Mesothelial cell of epicardium (in vitro differentiated cells): ENCODE results near the gene ZFAND3. TPM values are rescaled to one million over a fixed set of nuclear protein-coding genes. Genes with fewer than 3 reads are reported as not detected.
A peak's percentile ranks its signal among the peaks of the same experiment; 100 is the strongest.

ENCODE experiments used
- DNase-seq, 2 experiments: peaks; one replicate each; pipeline ENCODE4 v3.0.0; 2021; ENCODE audit warnings: low spot score in 2 of 2; ENCODE audit not compliant: unreplicated experiment in 2 of 2
- H3K27ac Mint-ChIP-seq: 2 replicates; pipeline ENCODE4 v1.8.0; 2021; ENCODE audit warnings: mixed read lengths
- H3K27me3 Mint-ChIP-seq: 2 replicates; pipeline ENCODE4 v1.8.0; 2021; ENCODE audit warnings: low read depth, mixed read lengths
- H3K36me3 Mint-ChIP-seq: 2 replicates; pipeline ENCODE4 v1.8.0; 2021; ENCODE audit warnings: mixed read lengths
- H3K4me1 Mint-ChIP-seq: 2 replicates; pipeline ENCODE4 v1.8.0; 2021; ENCODE audit warnings: mixed read lengths
- H3K4me3 Mint-ChIP-seq: 2 replicates; pipeline ENCODE4 v1.8.0; 2021; ENCODE audit warnings: mild to moderate bottlenecking, moderate library complexity, mixed read lengths
- H3K9me3 Mint-ChIP-seq: 2 replicates; pipeline ENCODE4 v1.8.0; 2021; ENCODE audit warnings: mixed read lengths
- total RNA-seq: library from RNA; stranded (reverse); gene quantifications from 3 replicates; pipeline ENCODE4 v1.2.1, GENCODE V29; 2021
- TF ChIP-seq, protein P1 (sequence below): fragments of 200-600 bp; sonication (generic); IDR thresholded peaks from one replicate; pipeline ENCODE4 v1.5.0; 2021; ENCODE audit warnings: antibody characterized with exemption; ENCODE audit not compliant: unreplicated experiment

The ZFAND3 gene
- total RNA-seq, 1 donor from 2014 or later: 81.2 TPM

DNA sequence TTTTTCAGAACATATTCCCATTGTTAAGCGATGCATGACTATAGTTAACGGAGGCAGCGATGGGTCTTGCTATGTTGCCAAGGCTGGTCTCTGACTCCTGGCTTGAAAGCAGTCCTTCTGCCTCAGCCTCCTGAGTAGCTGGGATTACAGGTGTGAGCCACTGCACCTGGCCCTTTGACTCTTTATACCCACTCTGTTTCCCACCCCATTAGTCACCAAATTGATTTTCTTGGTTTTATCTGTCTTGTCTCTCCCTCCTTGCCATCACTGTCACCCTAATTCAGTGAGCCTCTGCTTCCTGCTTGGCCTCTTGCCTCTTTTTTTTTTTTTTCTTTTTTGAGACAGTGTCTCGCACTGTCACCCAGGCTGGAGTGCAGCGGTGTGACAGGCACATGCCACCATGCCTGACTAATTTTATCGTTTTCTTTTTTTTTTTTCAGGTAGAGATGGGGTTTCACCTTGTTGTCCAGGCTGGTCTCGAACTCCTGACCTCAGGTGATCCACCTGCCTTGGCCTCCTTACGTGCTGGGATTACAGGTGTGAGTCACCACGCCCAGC lies 31.3 kb downstream of the ZFAND3 start:
- H3K4me3 Mint-ChIP-seq: no peak overlapping the region
- no peak overlapping the region for H3K27ac Mint-ChIP-seq
- H3K9me3 Mint-ChIP-seq: no peaks in the 10 kb centered on the region
- TF ChIP-seq, protein P1, sequence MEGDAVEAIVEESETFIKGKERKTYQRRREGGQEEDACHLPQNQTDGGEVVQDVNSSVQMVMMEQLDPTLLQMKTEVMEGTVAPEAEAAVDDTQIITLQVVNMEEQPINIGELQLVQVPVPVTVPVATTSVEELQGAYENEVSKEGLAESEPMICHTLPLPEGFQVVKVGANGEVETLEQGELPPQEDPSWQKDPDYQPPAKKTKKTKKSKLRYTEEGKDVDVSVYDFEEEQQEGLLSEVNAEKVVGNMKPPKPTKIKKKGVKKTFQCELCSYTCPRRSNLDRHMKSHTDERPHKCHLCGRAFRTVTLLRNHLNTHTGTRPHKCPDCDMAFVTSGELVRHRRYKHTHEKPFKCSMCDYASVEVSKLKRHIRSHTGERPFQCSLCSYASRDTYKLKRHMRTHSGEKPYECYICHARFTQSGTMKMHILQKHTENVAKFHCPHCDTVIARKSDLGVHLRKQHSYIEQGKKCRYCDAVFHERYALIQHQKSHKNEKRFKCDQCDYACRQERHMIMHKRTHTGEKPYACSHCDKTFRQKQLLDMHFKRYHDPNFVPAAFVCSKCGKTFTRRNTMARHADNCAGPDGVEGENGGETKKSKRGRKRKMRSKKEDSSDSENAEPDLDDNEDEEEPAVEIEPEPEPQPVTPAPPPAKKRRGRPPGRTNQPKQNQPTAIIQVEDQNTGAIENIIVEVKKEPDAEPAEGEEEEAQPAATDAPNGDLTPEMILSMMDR: no peak
- no peaks in the 10 kb centered on the region for H3K27me3 Mint-ChIP-seq
- H3K4me1 Mint-ChIP-seq: peaks cover 7% of the 10 kb centered on the region
- no peak for DNase-seq
- no peaks in the 10 kb centered on the region for H3K36me3 Mint-ChIP-seq

DNA sequence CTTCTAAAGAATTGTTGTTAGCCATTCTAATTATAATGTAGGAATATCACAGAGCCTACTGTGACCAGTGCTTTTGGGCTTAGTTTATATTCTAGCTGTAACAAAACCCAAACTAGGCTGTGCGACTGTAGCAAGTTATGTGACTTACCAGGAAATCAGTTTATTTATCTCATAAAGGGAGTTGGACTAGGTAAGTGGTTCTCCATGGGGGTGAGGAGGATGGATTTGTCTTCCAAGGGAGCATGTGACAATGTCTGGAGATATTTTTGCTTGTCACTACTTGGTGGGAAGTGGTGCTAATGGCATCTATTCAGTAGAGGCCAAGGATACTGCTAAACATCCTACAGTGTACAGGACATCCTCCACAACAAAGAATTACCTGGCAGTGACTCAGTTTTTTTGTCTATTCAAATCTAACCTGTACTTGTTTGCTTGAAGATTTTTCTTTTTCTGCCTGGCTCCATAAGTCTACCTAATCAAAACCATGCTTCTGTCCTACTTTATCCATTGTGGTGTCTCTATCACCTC lies 32.5 kb downstream of the ZFAND3 start:
- Mint-ChIP-seq H3K4me3 (no peak overlapping the region), H3K36me3 (no peaks in the 10 kb centered on the region), H3K9me3 (no peaks in the 10 kb centered on the region), H3K27ac (peak overlapping the region; percentile 23), H3K4me1 (peaks cover 7% of the 10 kb centered on the region), H3K27me3 (no peaks in the 10 kb centered on the region)
- DNase-seq: no peak
- TF ChIP-seq, protein P1: no peak

DNA sequence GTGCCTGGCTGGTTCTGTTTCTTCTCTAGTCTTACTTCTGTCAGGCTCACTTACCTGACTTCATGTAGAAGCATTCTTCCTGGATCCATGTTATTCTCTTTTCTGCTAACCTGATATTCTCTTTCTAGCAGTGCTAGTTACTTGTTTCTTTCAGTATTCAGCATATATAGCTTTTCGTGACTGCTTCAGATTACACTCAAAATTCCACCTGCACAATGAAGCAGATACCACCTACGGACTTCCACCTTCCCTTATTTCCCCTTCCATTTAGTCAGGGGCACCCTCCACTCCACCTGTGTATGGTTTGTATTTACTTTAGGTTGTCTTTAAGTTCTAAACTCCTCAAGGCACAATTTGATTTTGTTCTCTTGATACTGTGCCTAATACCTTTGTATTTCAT lies 36.8 kb downstream of the ZFAND3 start:
- DNase-seq: no peak
- TF ChIP-seq, protein P1: no peak
- no peak overlapping the region for H3K4me3 Mint-ChIP-seq

DNA sequence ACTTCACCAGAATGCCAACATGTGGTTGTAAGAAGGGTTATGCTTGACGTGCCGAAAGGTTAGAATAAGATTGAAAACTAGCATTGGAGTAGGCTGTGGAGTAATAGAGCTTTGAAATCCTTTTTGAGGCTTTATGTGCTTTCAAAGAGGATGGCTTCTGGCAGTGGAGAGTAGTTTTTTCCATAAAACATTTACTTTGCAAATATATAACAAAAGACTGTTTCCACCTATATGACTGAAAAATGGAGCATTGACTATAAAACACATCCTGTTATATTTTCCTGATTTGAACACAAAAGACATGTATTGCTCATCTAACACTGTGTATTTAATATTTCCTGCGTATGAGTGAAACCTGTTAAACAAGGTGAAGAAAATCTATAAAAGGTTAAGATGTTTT lies 38.8 kb downstream of the ZFAND3 start:
- H3K27ac Mint-ChIP-seq: no peak overlapping the region
- peaks cover 13% of the 10 kb centered on the region for H3K4me1 Mint-ChIP-seq
- H3K36me3 Mint-ChIP-seq: no peaks in the 10 kb centered on the region
- no peaks in the 10 kb centered on the region for H3K27me3 Mint-ChIP-seq
- TF ChIP-seq, protein P1: no peak
- H3K9me3 Mint-ChIP-seq: no peaks in the 10 kb centered on the region
- H3K4me3 Mint-ChIP-seq: no peak overlapping the region
- no peak for DNase-seq

More for the DNA sequence above, 36.8 kb downstream of the ZFAND3 start:
- H3K27me3 Mint-ChIP-seq: no peaks in the 10 kb centered on the region
- H3K36me3 Mint-ChIP-seq: no peaks in the 10 kb centered on the region
- H3K9me3 Mint-ChIP-seq: no peaks in the 10 kb centered on the region
- peak overlapping the region; percentile 37 for H3K27ac Mint-ChIP-seq
- H3K4me1 Mint-ChIP-seq: peaks cover 2% of the 10 kb centered on the region

DNA sequence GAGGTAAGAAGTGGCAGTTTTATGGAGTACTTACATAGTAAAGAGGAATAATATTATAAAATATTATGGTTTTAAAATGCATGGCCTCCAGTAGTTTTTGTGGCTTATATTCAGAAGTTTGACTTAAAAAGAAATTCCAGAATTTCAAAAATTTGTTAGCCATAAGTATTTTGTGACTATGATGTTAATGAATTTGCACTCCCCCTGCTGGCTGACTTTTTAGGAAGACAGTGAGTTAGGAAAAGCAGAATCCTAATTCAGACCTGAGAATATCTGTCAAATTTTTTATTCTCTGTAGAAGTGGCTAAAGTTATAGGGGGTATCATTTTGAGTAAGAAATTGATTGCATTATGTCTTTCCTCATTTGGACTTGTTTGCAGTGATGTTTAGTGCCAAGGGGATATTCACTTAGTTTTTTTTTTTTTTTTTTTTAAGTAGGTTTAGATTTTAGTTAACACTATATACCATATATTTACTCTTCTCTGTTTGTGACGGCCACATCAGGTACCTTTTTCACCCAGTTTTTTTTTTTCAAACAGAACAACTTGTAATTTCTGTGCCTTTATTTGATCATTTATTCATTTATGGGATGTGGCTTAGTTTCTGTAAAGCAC lies 40.8 kb downstream of the ZFAND3 start:
- no peak overlapping the region for H3K27ac Mint-ChIP-seq
- H3K27me3 Mint-ChIP-seq: no peaks in the 10 kb centered on the region
- TF ChIP-seq, protein P1: peak; percentile 56
- H3K4me1 Mint-ChIP-seq: peaks cover 20% of the 10 kb centered on the region
- no peak for DNase-seq
- no peaks in the 10 kb centered on the region for H3K36me3 Mint-ChIP-seq
- H3K4me3 Mint-ChIP-seq: no peak overlapping the region
- no peaks in the 10 kb centered on the region for H3K9me3 Mint-ChIP-seq
